MCF 10A (cell line): ENCODE measurements around the gene SMYD3. TPM values are rescaled to one million over a fixed set of nuclear protein-coding genes. Genes with fewer than 3 reads are reported as not detected.

Experiments
- BruUV-seq: library from RNA; stranded (reverse); fragments of 400-500 nt; replicated peaks from 2 replicates; lab custom pipeline; 2021; lab: Mats Ljungman, UMichigan
- CTCF ChIA-PET: fragments of 300-600 bp; sonication (Branson Sonifier 250); formaldehyde crosslinking; extraction: SDS; loops from one replicate; lab custom pipeline; 2021; ENCODE audit warnings: antibody characterized with exemption, inconsistent platforms; lab: Yijun Ruan, JAX
- POLR2A ChIA-PET: fragments of 300-600, 350-650 bp; sonication (Branson Sonifier 250); formaldehyde crosslinking; extraction: SDS; loops from one replicate; lab custom pipeline; 2020; ENCODE audit warnings: antibody characterized with exemption, inconsistent platforms; lab: Yijun Ruan, JAX
- DNase-seq: peaks from one replicate; pipeline ENCODE4 v3.0.0-alpha.2; 2018; ENCODE audit not compliant: unreplicated experiment
- H3K27ac Mint-ChIP-seq: one replicate; pipeline ENCODE4 v1.8.0; 2022; ENCODE audit warnings: mild to moderate bottlenecking, low read depth, mixed read lengths; ENCODE audit not compliant: unreplicated experiment
- H3K27me3 Mint-ChIP-seq: one replicate; pipeline ENCODE4 v1.8.0; 2022; ENCODE audit warnings: mixed read lengths; ENCODE audit not compliant: insufficient read depth, unreplicated experiment
- H3K36me3 Mint-ChIP-seq: one replicate; pipeline ENCODE4 v1.8.0; 2022; ENCODE audit warnings: mild to moderate bottlenecking, moderate library complexity, mixed read lengths; ENCODE audit not compliant: insufficient read depth, unreplicated experiment
- H3K4me1 Mint-ChIP-seq: one replicate; pipeline ENCODE4 v1.8.0; 2022; ENCODE audit warnings: mixed read lengths; ENCODE audit not compliant: insufficient read depth, unreplicated experiment
- H3K4me3 Mint-ChIP-seq: one replicate; pipeline ENCODE4 v1.8.0; 2022; ENCODE audit warnings: mild to moderate bottlenecking, moderate library complexity, mixed read lengths; ENCODE audit not compliant: unreplicated experiment
- H3K9me3 Mint-ChIP-seq: one replicate; pipeline ENCODE4 v1.8.0; 2022; ENCODE audit warnings: mixed read lengths; ENCODE audit not compliant: unreplicated experiment
- intact Hi-C: fragments of 100-400 bp; cut with micrococcal nuclease; formaldehyde crosslinking; loops from 2 replicates; pipeline ENCODE4 v1.14.1; 2022
- total RNA-seq: library from RNA; stranded (reverse); gene quantifications from 2 replicates; pipeline ENCODE4 v1.2.3, GENCODE V29; 2022
- TF ChIP-seq, protein P1 (sequence below): fragments of 200-600 bp; IDR thresholded peaks from one replicate; pipeline ENCODE4 v1.8.0; 2022; ENCODE audit warnings: antibody characterized with exemption, mild to moderate bottlenecking; ENCODE audit not compliant: unreplicated experiment

The SMYD3 gene
- total RNA-seq, 1 experiment from 2014 or later = 26.9 TPM

DNA sequence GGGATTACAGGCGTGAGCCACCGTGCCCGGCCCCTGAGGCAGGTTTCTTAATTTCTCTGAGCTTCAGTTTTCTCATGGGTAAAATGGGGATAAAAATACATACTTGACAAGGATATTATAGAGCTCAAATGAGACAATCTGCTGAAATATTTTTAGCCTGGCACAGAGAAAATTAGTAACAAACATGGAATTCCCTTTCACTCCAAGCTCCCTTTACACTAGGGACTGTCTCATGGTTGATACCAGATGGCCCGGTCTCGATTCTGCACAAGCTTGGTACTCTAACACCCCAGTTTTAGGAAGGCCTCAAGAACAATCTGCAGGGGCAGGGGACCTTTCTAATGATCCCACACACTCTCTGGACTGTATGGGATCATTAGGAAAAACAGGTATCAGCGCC lies 671.7 kb downstream of the SMYD3 start:
- H3K4me1 Mint-ChIP-seq = no peaks in the 10 kb centered on the region
- BruUV-seq = no TSS peak
- H3K27me3 Mint-ChIP-seq = no peaks in the 10 kb centered on the region
- intact Hi-C loops = no loop called here
- DNase-seq = no peak
- ChIA-PET CTCF (interaction anchor here (0.6 to 0.9 kb wide), 2 partner anchors 23 to 893 kb away, joined by 3 read pairs; no protein-coding TSS in a partner anchor), POLR2A (no interaction called here)
- H3K36me3 Mint-ChIP-seq = peaks cover 7% of the 10 kb centered on the region
- no peak overlapping the region for H3K4me3 Mint-ChIP-seq
- no peaks in the 10 kb centered on the region for H3K9me3 Mint-ChIP-seq
- no peak overlapping the region for H3K27ac Mint-ChIP-seq
- TF ChIP-seq, protein P1, sequence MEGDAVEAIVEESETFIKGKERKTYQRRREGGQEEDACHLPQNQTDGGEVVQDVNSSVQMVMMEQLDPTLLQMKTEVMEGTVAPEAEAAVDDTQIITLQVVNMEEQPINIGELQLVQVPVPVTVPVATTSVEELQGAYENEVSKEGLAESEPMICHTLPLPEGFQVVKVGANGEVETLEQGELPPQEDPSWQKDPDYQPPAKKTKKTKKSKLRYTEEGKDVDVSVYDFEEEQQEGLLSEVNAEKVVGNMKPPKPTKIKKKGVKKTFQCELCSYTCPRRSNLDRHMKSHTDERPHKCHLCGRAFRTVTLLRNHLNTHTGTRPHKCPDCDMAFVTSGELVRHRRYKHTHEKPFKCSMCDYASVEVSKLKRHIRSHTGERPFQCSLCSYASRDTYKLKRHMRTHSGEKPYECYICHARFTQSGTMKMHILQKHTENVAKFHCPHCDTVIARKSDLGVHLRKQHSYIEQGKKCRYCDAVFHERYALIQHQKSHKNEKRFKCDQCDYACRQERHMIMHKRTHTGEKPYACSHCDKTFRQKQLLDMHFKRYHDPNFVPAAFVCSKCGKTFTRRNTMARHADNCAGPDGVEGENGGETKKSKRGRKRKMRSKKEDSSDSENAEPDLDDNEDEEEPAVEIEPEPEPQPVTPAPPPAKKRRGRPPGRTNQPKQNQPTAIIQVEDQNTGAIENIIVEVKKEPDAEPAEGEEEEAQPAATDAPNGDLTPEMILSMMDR = no peak

DNA sequence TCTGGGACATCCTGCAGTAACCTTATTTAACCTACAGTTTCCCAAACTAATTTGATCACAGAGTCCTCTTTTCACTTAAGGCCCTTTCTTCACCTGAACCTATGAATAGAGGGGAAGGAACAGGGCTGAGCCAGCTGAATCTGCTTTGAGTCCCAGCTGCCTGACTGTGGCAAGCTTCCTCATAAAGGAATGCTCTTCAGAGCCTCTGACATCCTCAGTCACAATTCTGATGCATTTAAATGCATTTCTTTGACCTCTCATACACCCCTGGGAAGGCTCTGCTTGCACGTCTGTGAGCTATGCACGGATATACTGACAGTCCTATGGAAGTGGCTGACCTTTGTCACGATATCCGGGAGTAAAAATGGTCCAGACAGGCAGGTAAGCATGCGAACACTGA lies 673.1 kb downstream of the SMYD3 start:
- Mint-ChIP-seq H3K27me3 (no peaks in the 10 kb centered on the region), H3K9me3 (no peaks in the 10 kb centered on the region), H3K4me1 (no peaks in the 10 kb centered on the region), H3K27ac (no peak overlapping the region), H3K4me3 (no peak overlapping the region), H3K36me3 (peaks cover 7% of the 10 kb centered on the region)
- intact Hi-C loops = no loop called here
- BruUV-seq = no TSS peak
- POLR2A ChIA-PET = no interaction called here
- DNase-seq = no peak
- CTCF ChIA-PET = no interaction called here
- TF ChIP-seq, protein P1 = no peak

DNA sequence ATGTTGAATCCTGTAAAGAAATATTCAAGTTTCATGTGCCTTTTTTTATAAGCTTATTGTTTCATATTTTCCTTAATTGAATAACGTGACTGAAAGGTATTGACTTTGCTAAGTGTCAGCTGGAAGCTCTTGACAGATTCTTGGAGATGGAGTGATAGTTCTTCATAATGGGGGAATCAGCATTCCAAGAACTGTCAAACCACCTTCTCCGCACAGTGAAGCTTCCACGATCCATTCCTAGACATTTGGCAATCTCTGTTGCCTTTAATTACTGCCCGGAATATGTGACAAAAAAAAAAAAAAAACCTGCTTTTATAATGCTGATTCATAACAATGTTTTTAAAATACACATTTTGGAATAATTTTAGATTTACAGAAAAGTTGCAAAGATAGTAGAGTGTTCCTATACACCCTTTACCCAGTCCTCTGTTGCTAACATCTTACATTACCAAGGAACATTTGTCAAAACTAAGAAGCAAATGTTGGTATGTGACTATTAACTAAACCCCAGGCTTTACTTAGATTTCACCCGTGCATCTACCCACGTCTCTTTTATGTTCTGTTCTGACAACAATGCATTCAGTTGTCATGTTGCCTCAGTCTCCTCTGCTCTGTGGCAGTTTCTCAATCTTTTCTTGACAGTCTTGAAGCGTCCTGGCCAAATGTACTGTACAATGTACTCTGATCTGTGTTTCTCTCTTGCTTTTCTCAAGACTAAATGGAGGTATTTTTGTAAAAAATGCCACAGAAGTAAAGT lies 674.1 kb downstream of the SMYD3 start:
- no peak for DNase-seq
- Mint-ChIP-seq H3K36me3 (peaks cover 7% of the 10 kb centered on the region), H3K4me1 (no peaks in the 10 kb centered on the region), H3K27ac (no peak overlapping the region), H3K4me3 (no peak overlapping the region), H3K27me3 (no peaks in the 10 kb centered on the region), H3K9me3 (no peaks in the 10 kb centered on the region)
- intact Hi-C loops = no loop called here
- ChIA-PET CTCF (no interaction called here), POLR2A (no interaction called here)
- BruUV-seq = no TSS peak
- TF ChIP-seq, protein P1 = no peak

DNA sequence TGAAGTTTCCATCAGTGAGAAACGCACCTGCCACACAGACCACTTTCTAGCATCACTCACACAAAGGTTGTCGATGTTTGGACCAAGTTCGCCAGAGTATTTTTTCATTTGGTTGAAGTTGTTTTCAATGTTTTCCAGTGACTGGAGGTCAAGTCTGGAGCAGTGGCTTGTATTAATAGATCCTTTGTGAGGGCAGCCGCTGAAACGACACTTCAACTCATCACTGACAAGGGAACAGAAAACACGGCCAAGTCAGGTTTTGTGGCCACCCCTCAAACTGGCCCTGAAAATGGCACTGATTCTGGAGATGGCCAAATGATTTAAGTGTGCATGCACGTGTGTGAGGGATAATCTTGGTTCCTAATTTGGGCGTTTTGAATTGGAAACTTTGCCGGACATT lies 675.6 kb downstream of the SMYD3 start:
- Mint-ChIP-seq H3K27ac (no peak overlapping the region), H3K4me3 (no peak overlapping the region), H3K36me3 (no peaks in the 10 kb centered on the region), H3K4me1 (no peaks in the 10 kb centered on the region), H3K9me3 (no peaks in the 10 kb centered on the region), H3K27me3 (no peaks in the 10 kb centered on the region)
- POLR2A ChIA-PET = no interaction called here
- TF ChIP-seq, protein P1 = no peak
- CTCF ChIA-PET = interaction anchor here (0.6 kb wide), 1 partner anchor 50 kb away, joined by 3 read pairs; no protein-coding TSS in a partner anchor
- intact Hi-C loops = no loop called here
- BruUV-seq = no TSS peak
- DNase-seq = no peak
